T-helper 17 cell (primary cell): ENCODE measurements around the gene CYP19A1. TPM values are rescaled to one million over a fixed set of nuclear protein-coding genes. Genes with fewer than 3 reads are reported as not detected.

Source experiments
- total RNA-seq, 4 donors: library from RNA in 2 of 4; stranded (reverse) in 2 of 4; gene quantifications; one replicate each; pipeline ENCODE4 v1.2.3 and lab custom pipeline; 2022 to 2026

Gene CYP19A1
- total RNA-seq, 2 donors from 2014 or later = 0.70 to 1.1 TPM

Other genes starting within 250 kb of the CYP19A1 start
- gene TNFAIP8L3, start 243.7 kb downstream of the CYP19A1 start, total RNA-seq = not detected
- gene GLDN, start 3.1 kb upstream of the CYP19A1 start, total RNA-seq = under 1 TPM in 1 of 2 donors, not detected in 1; 0.21 TPM